Liver (tissue), 9 donors: ENCODE measurements around the gene HDGFL3. TPM values are rescaled to one million over a fixed set of nuclear protein-coding genes. Genes with fewer than 3 reads are reported as not detected.

Experiments
- DNase-seq: peaks from one replicate; pipeline ENCODE4 v3.0.0-alpha.2; 2017; ENCODE audit warnings: low spot score
- H3K27ac ChIP-seq, 2 donors: one replicate each; pipeline ENCODE4 v1.7.0; 2013; ENCODE audit warnings: inconsistent platforms in 2 of 2, low read length in 2 of 2, control low read depth in 1 of 2, low read depth in 1 of 2, mild to moderate bottlenecking in 1 of 2
- H3K27me3 ChIP-seq, 4 donors: one replicate each; pipeline versions ENCODE4 v1.6.1 to v1.7.0; 2013; ENCODE audit warnings: low read length in 3 of 4, inconsistent platforms in 1 of 4, mild to moderate bottlenecking in 1 of 4, moderate library complexity in 1 of 4; ENCODE audit not compliant: control insufficient read depth in 4 of 4, insufficient read depth in 4 of 4
- H3K36me3 ChIP-seq, 4 donors: one replicate each; pipeline versions ENCODE4 v1.6.1 to v1.7.0; 2013; ENCODE audit warnings: low read length in 3 of 4, mild to moderate bottlenecking in 3 of 4, low read depth in 1 of 4, moderate library complexity in 1 of 4; ENCODE audit not compliant: control insufficient read depth in 4 of 4, insufficient read depth in 3 of 4
- H3K4me1 ChIP-seq, 4 donors: one replicate each; pipeline versions ENCODE4 v1.6.1 to v1.7.0; 2013; ENCODE audit warnings: low read length in 3 of 4, mild to moderate bottlenecking in 3 of 4, moderate library complexity in 1 of 4; ENCODE audit not compliant: control insufficient read depth in 4 of 4, insufficient read depth in 4 of 4
- H3K4me3 ChIP-seq, 3 donors: one replicate each; pipeline versions ENCODE4 v1.6.1 to v1.7.0; 2013; ENCODE audit warnings: low read length in 3 of 3, control low read depth in 1 of 3, low read depth in 1 of 3, mild to moderate bottlenecking in 1 of 3
- H3K9ac ChIP-seq, 2 donors: one replicate each; pipeline ENCODE4 v1.7.0; 2013; ENCODE audit warnings: low read length in 2 of 2, mild to moderate bottlenecking in 2 of 2, moderate library complexity in 2 of 2, control low read depth in 1 of 2, low read depth in 1 of 2
- H3K9me3 ChIP-seq, 4 donors: one replicate each; pipeline versions ENCODE4 v1.6.1 to v1.7.0; 2013; ENCODE audit warnings: low read length in 3 of 4; ENCODE audit not compliant: control insufficient read depth in 4 of 4
- ATF3 ChIP-seq: IDR thresholded peaks from 2 replicates; pipeline ENCODE4 v1.6.1; 2016; ENCODE audit warnings: antibody characterized with exemption
- CTCF ChIP-seq: fragments of 150-350 bp; IDR thresholded peaks from 2 replicates; pipeline ENCODE4 v1.5.1; 2017; ENCODE audit warnings: improper control_type of control experiment, low read depth, low read length; ENCODE audit not compliant: missing input control
- EGR1 ChIP-seq, 2 donors: IDR thresholded peaks; 2 replicates each; pipeline ENCODE4 v1.6.1; 2016 to 2018; ENCODE audit warnings: antibody characterized with exemption in 2 of 2, low read depth in 2 of 2
- FOXA1 ChIP-seq: IDR thresholded peaks from 2 replicates; pipeline ENCODE4 v1.6.1; 2016; ENCODE audit warnings: antibody characterized with exemption
- FOXA2 ChIP-seq: IDR thresholded peaks from 2 replicates; pipeline ENCODE4 v1.6.1; 2016; ENCODE audit warnings: antibody characterized with exemption
- GABPA ChIP-seq, 2 donors: IDR thresholded peaks in 1 of 2; conservative IDR thresholded peaks in 1 of 2; 2 replicates each; pipeline ENCODE4 v1.6.1; 2016; ENCODE audit warnings: antibody characterized with exemption in 2 of 2, mild to moderate bottlenecking in 1 of 2, moderate library complexity in 1 of 2
- HNF4A ChIP-seq, 2 donors: conservative IDR thresholded peaks; 2 replicates each; pipeline ENCODE4 v1.6.1; 2016; ENCODE audit warnings: antibody characterized with exemption in 2 of 2, mild to moderate bottlenecking in 2 of 2
- HNF4G ChIP-seq: IDR thresholded peaks from 2 replicates; pipeline ENCODE4 v1.6.1; 2016; ENCODE audit warnings: antibody characterized with exemption
- JUND ChIP-seq, 2 donors: IDR thresholded peaks; 2 replicates each; pipeline ENCODE4 v1.6.1; 2016; ENCODE audit warnings: antibody characterized with exemption in 2 of 2
- MAX ChIP-seq: IDR thresholded peaks from 2 replicates; pipeline ENCODE4 v1.6.1; 2016; ENCODE audit warnings: antibody characterized with exemption
- NR2F2 ChIP-seq: IDR thresholded peaks from 2 replicates; pipeline ENCODE4 v1.6.1; 2016; ENCODE audit warnings: antibody characterized with exemption
- RAD21 ChIP-seq, 2 donors: IDR thresholded peaks; 2 replicates each; pipeline ENCODE4 v1.6.1; 2016; ENCODE audit warnings: antibody characterized with exemption in 2 of 2, mild to moderate bottlenecking in 2 of 2
- REST ChIP-seq: IDR thresholded peaks from 2 replicates; pipeline ENCODE4 v1.6.1; 2016; ENCODE audit warnings: antibody characterized with exemption, mild to moderate bottlenecking
- RXRA ChIP-seq, 2 donors: IDR thresholded peaks; 2 replicates each; pipeline ENCODE4 v1.6.1; 2017 to 2018; ENCODE audit warnings: antibody characterized with exemption in 2 of 2, mild to moderate bottlenecking in 1 of 2
- SP1 ChIP-seq: IDR thresholded peaks from 2 replicates; pipeline ENCODE4 v1.6.1; 2018; ENCODE audit warnings: antibody characterized with exemption, mild to moderate bottlenecking
- TAF1 ChIP-seq: conservative IDR thresholded peaks from 2 replicates; pipeline ENCODE4 v1.6.1; 2016; ENCODE audit warnings: antibody characterized with exemption, mild to moderate bottlenecking
- ZBTB33 ChIP-seq: IDR thresholded peaks from 2 replicates; pipeline ENCODE4 v1.6.1; 2016; ENCODE audit warnings: antibody characterized with exemption
- WGBS: extraction: QIAGEN DNeasy Blood & Tissue Kit; methylation state at CpG from one replicate; pipeline ENCODE4 v1.1.7; 2013; 5-methylcytosine and 5-hydroxymethylcytosine counted together
- polyA plus RNA-seq, 2 donors: library from polyadenylated mRNA; stranded (reverse) in 1 of 2; unstranded in 1 of 2; fragments of 200-250 nt in 1 of 2; fragments of >200 nt in 1 of 2; fragmentation: Nextera tagmentation in 1 of 2; extraction: Ambion mirVana in 1 of 2; gene quantifications; one replicate each; pipeline versions ENCODE4 v1.2.1 to v1.2.3, GENCODE V29; 2013 to 2015
- total RNA-seq, 2 donors: library from RNA; depleted of rRNA; stranded (reverse); fragments of >200 nt; gene quantifications; one replicate each; pipeline ENCODE4 v1.2.3, GENCODE V29; 2014
- donor health status: healthy.
- donor health status: healthy.
- donor health status: healthy.
- donor health status: healthy.
- donor health status: healthy.

The HDGFL3 gene
- total and polyA plus RNA-seq, 4 donors: 0.44 to 3.5 (median 1.0) TPM

GRCh38 chr15:83127547-83128150, 80.0 kb downstream of the HDGFL3 start:
- no peak overlapping the region for H3K9ac ChIP-seq
- 70% methylated on average over 3 of the region's 3 CpGs for WGBS

GRCh38 chr15:83123529-83123928, 84.1 kb downstream of the HDGFL3 start:
- Histone ChIP-seq H3K27me3 (peaks cover 0 to 5% (median 0%) of the 10 kb centered on the region in 4 donors), H3K27ac (no peak overlapping the region), H3K4me3 (no peak overlapping the region), H3K36me3 (no peaks in the 10 kb centered on the region), H3K9me3 (no peaks in the 10 kb centered on the region), H3K9ac (no peak overlapping the region), H3K4me1 (no peaks in the 10 kb centered on the region)
- no peak for DNase-seq
- 94% methylated on average over 1 of the region's 1 CpG for WGBS
- no peak for TF ChIP-seq TAF1
- no peak for TF ChIP-seq EGR1 (IDR thresholded peaks at IDR 0.05; ENCODE audit: low read depth in 2 of 2)
- no peak for TF ChIP-seq GABPA (IDR thresholded peaks at IDR 0.05 in 1 of 2, conservative IDR thresholded peaks at IDR 0.05 in 1 of 2)
- TF ChIP-seq RAD21 (IDR thresholded peaks at IDR 0.05): no peak
- no peak for TF ChIP-seq SP1
- no peak for TF ChIP-seq CTCF
- no peak for TF ChIP-seq JUND (IDR thresholded peaks at IDR 0.05)
- no peak for TF ChIP-seq RXRA (IDR thresholded peaks at IDR 0.05)
- TF ChIP-seq ATF3: no peak
- no peak for TF ChIP-seq HNF4G
- TF ChIP-seq HNF4A (conservative IDR thresholded peaks at IDR 0.05): no peak
- TF ChIP-seq FOXA2: no peak

More at GRCh38 chr15:83127547-83128150, 80.0 kb downstream of the HDGFL3 start:
- no peak overlapping the region for H3K4me3 ChIP-seq
- no peak overlapping the region for H3K27ac ChIP-seq
- DNase-seq: no peak
- H3K36me3 ChIP-seq: no peaks in the 10 kb centered on the region
- TF ChIP-seq NR2F2: no peak
- TF ChIP-seq ATF3: no peak
- TF ChIP-seq TAF1: no peak
- no peak for TF ChIP-seq FOXA1
- TF ChIP-seq JUND (IDR thresholded peaks at IDR 0.05): no peak
- no peak for TF ChIP-seq RAD21 (IDR thresholded peaks at IDR 0.05)
- TF ChIP-seq REST: no peak
- no peak for TF ChIP-seq MAX
- no peak for TF ChIP-seq SP1
- no peak for TF ChIP-seq ZBTB33
- TF ChIP-seq HNF4A (conservative IDR thresholded peaks at IDR 0.05): no peak
- TF ChIP-seq RXRA (IDR thresholded peaks at IDR 0.05): no peak
- TF ChIP-seq FOXA2: no peak
- H3K27me3 ChIP-seq: no peaks in the 10 kb centered on the region
- H3K4me1 ChIP-seq: no peaks in the 10 kb centered on the region
- H3K9me3 ChIP-seq: no peaks in the 10 kb centered on the region
